HG03095 (cell line): Measurements from ENCODE around the gene WNT7B.

Source experiments
- ATAC-seq: cut with Tn5 transposase; IDR thresholded peaks from one replicate; pipeline ENCODE4 v1.9.1; 2021; ENCODE audit warnings: moderate library complexity; ENCODE audit not compliant: unreplicated experiment

WNT7B gene

DNA sequence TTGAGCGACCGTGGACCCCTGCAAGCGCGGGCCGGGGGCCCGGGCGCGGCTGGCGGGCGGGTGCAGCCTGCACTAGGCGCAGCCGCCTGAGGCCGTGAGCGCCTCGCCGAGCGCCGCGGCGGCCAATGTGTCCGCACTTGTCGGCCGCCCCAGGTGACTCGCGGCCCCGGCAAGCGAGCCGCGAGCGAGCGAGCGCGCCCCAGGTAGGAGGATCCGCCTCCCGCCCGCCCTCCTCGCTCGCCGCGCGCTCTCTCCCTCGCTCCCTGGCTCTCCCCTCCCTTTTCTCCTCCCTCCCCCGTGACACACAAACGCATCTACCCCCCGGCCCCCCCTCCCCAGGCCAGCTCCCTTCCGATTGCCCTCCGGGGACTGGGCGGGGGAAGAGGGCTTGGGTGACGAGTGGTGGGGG, at the start of gene WNT7B:
WNT7B (minus strand) TSS at position 160 of the 409 bp plus-strand sequence. CDS start 408 bp downstream, outside the sequence.
- no peak for ATAC-seq

DNA sequence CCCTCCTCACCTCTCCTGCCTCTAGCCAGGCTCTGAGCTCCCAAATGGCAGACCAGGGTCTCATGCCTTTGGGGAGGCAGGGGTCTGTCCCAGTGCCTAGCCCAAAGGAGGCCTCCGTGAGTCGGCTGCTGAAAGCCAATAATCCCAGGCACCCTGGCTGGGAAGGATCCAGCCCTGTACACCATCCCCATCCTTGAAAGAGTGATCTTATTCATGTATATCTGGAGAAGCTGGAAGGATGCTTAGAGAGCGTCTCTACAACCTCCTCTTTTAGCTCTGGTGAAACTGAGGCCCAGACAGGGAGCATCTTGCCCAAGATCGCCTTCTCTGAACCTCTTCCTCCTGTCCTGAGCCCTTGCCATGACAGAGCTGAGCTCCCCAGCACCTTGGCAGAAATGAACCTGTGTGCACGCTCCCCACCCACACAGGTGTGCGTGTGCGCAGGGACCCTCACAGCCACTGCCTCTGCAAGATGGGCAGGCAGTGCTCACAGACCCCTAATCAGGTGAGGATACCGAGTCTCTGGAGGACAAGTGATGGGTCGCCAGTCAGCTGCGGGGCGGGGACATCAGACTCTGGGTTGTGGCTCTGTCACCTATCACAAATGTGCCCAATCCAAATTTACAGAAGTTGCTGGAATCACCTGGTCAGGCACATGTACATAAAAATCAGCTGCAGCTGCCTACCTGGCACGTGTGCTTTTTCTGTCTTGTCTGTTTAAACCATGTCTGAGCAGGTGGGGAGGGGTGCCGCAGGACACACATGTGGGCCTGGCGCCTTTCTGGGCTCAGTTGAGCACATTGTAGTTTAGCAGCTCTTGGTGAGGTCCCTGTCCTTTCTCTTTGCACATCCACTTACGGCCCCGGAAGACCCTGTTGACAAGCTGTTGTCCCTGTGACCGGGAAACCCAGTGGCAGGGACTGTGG, 49.3 kb upstream of the WNT7B start:
- no peak for ATAC-seq

DNA sequence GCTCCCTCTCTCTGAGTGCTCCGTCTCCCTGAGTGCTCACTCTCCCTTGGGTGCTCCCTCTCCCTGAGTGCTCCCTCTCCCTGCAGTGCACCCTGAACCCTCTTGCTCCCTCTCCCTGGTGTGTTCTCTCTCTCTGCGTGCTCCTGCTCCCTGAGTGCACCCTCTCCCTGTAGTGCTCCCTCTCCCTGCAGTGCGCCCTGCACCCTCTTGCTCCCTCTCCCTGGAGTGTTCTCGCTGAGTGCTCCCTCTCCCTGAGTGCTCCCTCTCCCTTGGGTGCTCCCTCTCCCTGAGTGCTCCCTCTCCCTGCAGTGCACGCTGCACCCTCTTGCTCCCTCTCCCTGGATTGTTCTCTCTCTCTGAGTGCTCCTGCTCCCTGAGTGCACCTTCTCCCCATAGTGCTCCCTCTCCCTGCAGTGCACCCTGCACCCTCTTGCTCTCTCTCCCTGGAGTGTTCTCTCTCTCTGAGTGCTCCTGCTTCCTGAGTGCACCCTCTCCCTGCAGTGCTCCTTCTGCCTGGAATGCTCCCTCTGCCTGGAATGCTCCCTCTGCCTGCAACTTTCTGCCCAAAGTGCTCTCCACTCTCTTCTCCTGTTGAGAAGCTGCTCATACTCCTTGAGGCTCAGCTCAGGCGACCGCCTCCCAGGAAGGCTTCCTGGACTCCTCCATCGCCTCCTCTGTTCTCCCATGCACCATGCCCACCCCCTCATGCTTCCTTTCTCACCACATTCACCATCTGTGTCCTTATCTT, 48.4 kb upstream of the WNT7B start:
- ATAC-seq, result no peak

DNA sequence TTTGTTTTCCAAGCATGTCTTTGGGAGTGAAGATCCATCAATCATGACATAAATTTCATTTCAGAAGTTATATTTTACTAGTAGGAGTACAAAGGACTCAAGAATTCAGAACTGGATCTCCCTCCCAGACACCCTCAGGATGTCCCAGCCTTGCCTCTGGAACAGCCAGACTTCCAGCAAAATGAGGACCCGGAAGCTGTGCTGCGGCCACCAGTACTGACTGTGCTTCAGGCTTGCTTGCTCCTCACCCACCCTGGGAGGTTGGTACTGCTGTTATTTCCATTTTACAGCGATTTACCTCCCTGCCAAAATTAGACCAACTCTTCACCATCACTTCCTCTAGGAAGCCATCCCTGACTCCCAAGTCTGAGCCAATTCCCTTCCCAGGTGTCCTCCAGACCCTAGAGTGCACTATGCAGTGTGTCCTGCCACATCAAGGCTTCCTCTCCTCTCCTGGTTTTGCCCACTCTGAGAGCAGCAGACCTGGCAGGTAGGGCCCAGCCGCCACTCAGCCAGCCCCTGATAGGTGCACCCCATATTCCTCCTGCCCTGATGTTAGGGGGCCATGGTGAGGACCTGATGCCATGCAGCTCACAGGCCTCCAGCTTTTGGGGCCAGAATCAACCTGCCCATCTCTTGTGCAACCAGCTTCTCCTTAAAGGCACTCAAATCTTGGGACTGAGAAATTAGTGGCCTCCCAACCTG, 47.3 kb upstream of the WNT7B start:
- no peak for ATAC-seq

DNA sequence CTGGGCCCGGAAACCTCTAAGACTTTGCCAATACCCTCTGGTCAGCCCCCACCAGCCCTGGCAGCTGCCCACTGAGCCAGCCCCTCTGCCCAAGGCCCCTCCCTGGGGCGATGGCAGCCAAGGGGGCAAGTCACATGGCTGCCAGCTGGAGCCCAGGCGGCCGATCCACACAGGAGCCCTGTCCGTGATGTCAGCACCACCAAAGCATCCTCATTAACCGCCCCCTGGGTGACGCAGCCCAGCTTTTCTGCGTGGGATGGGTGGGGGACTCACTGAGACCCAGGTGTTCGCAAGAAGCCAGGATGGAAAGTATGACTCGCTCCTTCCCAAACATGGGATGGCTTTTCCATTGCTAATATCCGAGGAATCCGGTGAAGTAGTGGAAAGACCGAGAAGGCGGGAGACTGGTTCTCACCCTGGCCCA, 46.6 kb upstream of the WNT7B start:
- no peak for ATAC-seq

DNA sequence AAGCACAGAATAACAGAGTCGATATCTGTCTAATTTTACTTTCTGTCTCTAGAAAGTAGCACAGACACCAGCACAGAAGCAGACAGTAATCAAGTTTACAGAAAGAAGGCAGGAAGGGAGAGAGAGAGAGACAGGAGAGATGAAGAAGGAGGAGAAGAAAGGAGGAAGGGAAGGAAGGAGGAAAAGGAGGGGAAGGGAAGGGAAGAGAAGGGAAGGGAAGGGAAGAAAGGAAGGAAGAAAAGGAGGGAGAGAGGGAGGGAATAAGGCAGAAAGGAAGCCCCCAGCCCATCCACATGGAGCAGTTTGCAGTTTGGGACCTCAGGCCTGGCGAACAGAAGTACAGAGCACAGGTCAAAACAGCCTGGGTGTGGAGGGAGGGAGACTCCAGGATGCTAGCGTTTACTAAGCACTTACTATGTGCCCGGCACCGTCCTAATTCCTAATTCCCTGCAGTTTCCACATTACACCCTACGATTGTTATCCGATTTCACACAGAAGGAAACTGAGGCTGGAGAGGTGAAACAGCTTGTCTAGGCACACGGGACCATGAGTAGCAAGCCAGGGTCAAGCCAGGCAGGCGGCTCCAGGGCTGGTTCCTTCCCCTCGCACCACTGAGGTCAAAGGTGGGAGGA, 46.0 kb upstream of the WNT7B start:
- no peak for ATAC-seq

DNA sequence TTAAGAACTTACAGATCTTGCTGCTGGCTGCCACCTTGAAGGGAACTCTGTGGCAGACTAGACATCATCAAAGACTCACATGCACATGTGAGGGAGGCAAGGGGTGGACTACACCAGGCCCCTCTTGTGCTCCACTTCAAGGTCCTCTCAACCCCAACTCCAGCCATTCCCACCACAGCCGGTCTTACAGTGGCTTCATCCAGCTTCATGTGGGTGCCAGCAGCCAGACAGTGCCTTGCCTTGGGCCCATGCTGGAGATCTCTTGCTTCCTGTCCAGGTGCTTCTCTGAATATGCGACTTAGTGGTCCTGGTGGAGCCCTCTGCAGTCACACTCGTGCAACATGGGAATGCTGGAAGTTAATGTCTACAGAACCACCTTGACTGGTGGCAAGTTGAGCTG, 44.6 kb upstream of the WNT7B start:
- no peak for ATAC-seq

DNA sequence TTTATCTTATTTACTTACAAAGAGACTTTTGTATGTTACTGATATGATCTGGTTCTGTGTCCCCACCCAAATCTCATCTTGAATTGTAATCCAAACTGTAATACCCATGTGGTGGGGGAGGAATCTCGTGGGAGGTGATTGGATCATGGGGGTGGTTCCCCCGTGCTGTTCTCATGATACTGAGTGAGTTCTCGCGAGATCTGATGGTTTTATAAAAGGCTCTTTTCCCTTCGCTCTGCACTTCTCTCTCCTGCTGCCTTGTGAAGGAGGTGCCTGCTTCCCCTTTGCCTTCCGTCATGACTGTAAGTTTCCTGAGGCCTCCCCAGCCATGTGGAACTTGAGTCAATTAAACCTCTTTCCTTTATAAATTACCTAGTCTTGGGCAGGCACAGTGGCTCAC, 42.4 kb upstream of the WNT7B start:
- ATAC-seq, result no peak

DNA sequence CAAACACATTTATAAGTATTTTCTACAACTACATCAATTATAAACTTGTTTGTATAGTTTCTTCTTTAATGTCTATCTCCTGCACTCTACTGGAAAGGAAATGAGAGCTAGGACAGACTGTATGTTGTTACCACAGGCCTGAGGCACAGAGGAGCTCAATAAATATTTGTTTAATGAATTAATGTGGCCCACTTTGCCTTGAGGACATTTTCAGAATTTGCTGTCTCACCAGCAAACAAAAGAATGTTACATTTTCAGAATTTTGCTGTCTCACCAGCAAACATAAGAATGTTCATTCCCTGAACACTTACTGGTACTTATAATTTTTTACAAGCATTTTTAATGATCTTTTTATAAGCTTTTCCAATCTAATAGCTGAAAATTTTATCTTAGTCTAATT, 41.9 kb upstream of the WNT7B start:
- ATAC-seq, result no peak

DNA sequence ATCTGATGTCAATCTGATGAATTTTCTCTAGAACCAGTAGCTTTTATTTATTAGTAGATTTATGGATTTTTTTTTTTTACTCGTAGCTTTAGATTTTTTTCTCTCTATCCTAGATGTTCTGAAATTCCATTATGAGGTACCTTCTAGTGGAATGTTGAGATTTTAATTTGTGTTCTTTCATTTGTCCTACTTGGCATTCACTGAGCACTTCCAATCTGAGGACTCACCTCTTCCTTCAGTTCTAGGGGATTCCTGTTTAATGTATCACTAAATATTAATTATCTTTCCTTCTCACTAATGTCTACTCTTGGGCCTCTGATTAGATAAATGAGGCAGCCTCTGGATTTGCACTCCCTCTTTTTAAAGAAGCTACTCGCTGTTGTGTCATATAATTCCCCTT, 40.2 kb upstream of the WNT7B start:
- no peak for ATAC-seq

DNA sequence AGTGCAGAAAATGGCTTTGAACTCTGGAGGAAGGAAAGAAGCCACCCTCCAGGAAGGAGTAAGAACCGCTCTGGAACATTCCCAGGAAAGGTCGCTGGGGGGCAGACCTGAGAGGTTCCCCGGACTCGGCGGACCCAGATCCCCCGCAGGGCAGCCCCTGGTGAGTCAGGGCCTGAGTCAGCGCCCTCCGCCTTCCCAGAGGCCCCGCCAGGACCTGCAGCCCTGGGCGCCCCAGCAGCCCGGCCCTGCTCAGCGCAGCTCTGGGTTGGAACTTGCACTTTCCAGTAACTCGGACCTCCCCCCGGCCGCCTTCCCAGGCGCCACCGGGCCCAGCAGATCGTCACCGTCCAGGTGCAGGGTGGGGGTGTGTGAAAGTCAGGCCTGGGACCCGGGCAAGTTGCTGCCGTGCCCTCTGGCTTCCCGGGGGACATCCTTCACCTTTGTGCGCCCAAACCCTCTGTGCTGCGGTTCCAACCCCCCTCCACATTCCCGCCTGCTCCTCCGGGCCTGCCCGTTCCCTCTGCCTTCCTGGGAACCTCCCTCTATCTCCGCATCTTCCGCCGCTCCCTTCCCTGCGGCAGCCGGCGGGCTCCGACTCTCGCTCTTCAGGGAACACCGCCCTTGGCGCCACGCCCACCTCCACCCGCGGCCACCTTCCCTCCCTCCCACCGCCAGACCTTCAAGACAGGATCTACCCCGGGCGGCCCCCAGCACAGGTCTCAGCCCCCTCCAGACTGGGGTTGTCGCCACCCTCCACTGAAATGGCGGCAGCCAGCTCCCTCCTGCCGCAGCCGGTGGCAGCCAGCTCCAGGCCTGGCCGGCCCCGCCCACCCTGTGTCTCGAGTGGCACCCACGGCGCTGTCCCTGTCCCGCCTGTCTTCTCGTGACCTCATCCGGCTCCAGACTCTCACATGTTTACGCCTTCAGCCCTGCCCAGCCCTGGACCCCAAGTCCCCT, 36.8 kb upstream of the WNT7B start:
- peak; percentile 67 for ATAC-seq

DNA sequence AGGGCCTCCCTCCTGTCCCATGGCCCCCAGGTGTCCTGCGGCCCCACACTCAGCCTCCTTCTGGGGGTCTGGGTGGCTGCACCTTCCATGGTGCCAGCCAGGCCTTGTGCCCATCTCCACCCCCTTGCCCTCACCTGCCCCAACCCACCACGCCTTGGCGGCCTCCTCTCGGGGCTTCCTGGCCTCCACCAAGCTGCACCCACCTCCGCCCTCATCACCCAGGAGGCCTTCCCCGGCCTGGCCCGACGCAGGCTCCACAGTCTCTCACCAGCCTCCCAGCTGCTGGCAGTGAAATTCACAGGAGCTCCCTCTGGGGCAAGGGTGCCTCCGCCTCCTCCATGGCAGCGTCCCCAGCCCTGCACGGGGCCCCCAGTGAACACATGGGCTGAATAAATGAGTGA, 35.9 kb upstream of the WNT7B start:
- no peak for ATAC-seq

DNA sequence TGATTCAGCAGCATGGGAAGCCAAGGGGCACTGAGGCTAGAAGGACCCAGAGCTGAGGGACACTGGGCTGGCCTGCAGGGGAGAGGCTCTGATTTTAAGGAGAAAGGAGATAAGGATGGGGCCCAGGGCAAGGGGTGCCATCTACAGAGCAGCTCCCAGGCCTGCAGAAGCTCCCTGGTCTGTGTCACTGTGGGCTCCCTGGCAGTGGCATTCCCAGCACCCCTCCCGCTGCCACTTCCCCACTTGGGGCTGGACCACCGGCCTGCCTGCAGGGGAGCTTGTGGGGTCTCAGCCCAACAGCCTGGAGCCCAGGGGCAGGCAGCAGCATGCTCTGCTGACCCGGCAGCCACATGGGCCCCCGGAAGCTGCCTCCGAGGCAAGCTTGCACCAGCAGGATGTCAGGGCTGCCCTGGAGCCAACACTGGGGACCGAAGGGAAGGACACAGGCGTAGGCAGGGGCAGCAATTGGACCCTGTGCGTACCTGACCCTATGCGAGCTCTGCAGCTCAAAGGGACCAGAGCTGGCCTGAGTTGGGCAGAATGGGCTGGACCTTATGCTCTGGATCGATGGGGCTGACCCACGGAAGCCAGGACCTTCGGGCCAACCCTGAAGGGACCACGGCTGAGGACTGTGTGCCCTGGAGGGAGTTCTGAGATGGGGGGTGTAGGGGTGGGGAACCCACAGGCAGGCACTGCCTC, 35.4 kb upstream of the WNT7B start:
- ATAC-seq, result no peak

DNA sequence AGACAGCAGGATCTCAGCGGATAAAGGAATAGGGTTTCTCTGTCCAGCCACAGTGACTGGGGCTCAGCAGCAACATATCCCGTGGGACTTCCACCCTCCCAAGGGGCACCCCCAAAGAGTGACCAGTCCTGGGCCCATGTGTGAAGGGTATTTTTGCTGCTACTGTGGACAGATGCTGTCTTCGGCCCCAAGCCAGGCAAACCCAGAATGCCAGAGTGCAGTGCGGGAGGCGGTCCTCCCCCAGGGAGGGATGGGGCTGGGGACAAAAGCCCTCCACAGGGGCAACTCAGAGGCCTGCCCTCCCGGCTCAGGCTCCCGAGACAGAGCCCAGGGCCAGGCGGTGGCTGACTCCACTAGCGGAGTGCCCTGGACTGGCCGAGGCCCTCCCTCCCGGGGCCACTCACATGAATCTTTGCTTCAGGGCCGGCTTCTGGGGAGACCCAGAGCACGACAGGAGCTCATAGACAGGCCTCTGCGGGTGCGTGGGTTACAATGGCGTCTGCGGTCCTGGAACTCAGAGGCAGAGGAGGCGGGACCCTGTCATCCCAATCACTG, 34.7 kb upstream of the WNT7B start:
- no peak for ATAC-seq

DNA sequence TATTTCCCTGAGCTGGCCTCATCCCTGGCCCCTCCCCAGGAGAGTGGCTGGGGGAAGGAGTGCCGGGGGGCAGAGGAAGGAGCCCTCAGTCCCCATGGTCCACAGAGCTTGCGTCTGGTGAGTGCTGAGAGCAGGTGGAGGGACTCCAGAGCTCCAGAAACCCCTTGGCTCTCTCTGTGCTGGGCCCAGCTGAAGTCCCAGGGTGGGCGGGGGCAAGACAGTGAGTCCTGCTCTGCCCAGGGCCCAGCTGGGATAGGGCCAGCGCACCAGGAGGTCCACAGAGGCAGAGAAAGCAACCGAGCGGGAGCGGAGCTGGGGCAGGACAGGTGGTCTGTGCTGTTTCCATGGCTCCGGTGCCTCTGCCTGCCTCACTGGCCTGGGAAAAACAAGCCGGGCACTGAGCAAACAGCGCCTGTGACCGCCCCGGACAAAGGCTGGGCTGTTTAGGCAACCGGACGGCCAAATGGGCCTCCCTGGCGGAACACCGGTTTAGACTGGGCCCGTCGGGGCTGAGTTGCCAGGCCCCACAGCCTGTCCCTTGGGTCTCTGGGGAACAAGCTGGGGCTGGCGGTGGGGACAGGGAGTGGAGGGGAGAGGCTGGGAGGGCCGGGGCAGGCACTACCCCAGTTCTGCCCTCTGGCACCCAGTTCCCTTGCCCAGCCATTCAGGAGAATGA, 34.1 kb upstream of the WNT7B start:
- ATAC-seq, result no peak

DNA sequence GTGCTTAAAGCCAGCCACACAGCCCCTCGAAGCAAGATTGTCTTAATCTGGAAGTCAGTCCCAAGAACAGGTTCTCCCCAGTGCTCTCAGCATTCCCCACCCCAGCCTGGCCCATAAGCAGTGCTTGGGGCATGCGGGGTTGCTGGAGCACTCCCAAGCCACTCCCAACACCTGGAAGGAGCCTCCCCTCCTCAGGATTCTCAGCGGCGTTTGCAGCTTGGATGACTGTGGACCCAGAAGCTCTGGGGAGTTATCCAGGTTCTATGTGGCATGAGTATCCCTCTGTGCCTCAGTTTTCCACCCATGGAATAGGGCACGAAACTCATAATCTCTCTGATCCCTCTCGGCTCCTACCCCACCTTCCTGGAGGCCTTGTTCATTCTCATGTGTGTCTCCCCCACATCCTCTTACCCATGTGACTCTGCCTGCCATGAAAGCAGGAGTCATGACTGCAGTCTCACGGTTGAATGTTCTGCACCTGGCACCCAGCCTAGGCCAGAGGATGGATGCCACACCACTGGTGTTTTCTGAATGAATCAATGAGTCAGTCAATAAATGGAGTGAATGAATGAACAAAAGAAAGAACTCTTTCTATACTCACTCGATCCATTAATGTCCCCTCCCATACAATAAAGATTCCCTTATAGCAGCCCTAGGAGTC, 33.4 kb upstream of the WNT7B start:
- no peak for ATAC-seq

DNA sequence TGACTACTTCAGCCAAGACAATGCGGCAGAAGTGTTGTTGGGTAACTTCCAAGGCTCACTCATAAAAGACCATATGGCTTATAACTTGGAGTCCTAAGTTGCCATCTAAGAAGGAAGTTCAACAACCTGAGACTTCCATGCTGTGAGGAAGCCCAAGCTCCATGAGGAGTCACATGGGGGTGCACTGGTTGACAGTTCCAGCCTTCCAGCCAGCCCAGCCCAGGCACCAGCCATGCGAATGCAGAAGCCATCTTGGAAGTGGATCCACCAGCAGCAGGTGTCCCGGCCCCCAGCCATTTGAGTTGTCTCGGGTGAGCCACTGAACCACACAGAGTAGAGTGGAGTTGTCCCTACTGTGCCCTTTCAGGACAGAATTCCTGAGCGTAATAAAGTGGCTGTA, 32.8 kb upstream of the WNT7B start:
- ATAC-seq, result no peak
